ENCODE data around the gene DOCK3. TPM values are rescaled to one million over a fixed set of nuclear protein-coding genes. Genes with fewer than 3 reads are reported as not detected.
"Not testable (repeated sequence)": the region's sequence is repeated elsewhere in the genome, so short reads cannot be mapped to it uniquely, and the experiment has no call there.

The DOCK3 gene
- total and polyA plus RNA-seq, 3 donors from 2014 or later: 8.4 to 11.7 (median 11.2) TPM

GRCh38 chr3:50792568-50792967 lies 117.8 kb downstream of the DOCK3 start:
- H3K27me3 ChIP-seq: no peaks in the 10 kb centered on the region
- intact Hi-C loops (cut with DNase I; ENCODE audit: low total_unique reads): no loop called here
- TF ChIP-seq POLR2A (IDR thresholded peaks at IDR 0.05) (no peak), CTCF (IDR thresholded peaks at IDR 0.05) (no peak)
- H3K4me3 ChIP-seq: no peak overlapping the region
- H3K36me3 ChIP-seq (ENCODE audit: low read depth, missing control alignments): no peaks in the 10 kb centered on the region
- H3K27ac ChIP-seq: no peak overlapping the region
- WGBS, 2 donors: 78 to 89% methylated on average over 4 of the region's 4 CpGs
- no peaks in the 10 kb centered on the region for H3K9me3 ChIP-seq
- DNase-seq: no peak
- no peaks in the 10 kb centered on the region for H3K4me1 ChIP-seq

- H3K27ac ChIP-seq; H3K27me3 ChIP-seq; H3K4me1 ChIP-seq; H3K4me3 ChIP-seq; intact Hi-C loops (cut with DNase I; ENCODE audit: low total_unique reads); DNase-seq; H3K36me3 ChIP-seq (ENCODE audit: low read depth, missing control alignments); H3K9me3 ChIP-seq: not testable (repeated sequence)
- 85 to 100% methylated on average over 2 to 18 of the region's 27 CpGs for WGBS, 2 donors
Measured at GRCh38 chr3:50803805-50804204, 129.1 kb downstream of the DOCK3 start.

- intact Hi-C loops (cut with DNase I; ENCODE audit: low total_unique reads); DNase-seq; H3K4me3 ChIP-seq; H3K9me3 ChIP-seq; H3K27ac ChIP-seq; H3K4me1 ChIP-seq; H3K27me3 ChIP-seq; H3K36me3 ChIP-seq (ENCODE audit: low read depth, missing control alignments): not testable (repeated sequence)
- WGBS, 2 donors: 96 to 97% methylated on average over 18 to 20 of the region's 20 CpGs
Measured at GRCh38 chr3:50804376-50804775, 129.6 kb downstream of the DOCK3 start.

- Histone ChIP-seq H3K4me3 (no peak overlapping the region), H3K27me3 (no peaks in the 10 kb centered on the region), H3K36me3 (ENCODE audit: low read depth, missing control alignments) (no peaks in the 10 kb centered on the region), H3K27ac (no peak overlapping the region), H3K4me1 (no peaks in the 10 kb centered on the region), H3K9me3 (no peaks in the 10 kb centered on the region)
- whole genome bisulfite sequencing, 2 donors: 76 to 87% methylated on average over 3 of the region's 3 CpGs
- intact Hi-C loops (cut with DNase I; ENCODE audit: low total_unique reads): no loop called here
- DNase-seq: no peak
- no peak for TF ChIP-seq POLR2A (IDR thresholded peaks at IDR 0.05)
- no peak for TF ChIP-seq CTCF (IDR thresholded peaks at IDR 0.05)
Measured at GRCh38 chr3:50805321-50805720, 130.6 kb downstream of the DOCK3 start.

- no peaks in the 10 kb centered on the region for H3K27me3 ChIP-seq
- intact Hi-C loops (cut with DNase I; ENCODE audit: low total_unique reads): no loop called here
- TF ChIP-seq CTCF (IDR thresholded peaks at IDR 0.05): no peak
- TF ChIP-seq POLR2A (IDR thresholded peaks at IDR 0.05): no peak
- H3K36me3 ChIP-seq (ENCODE audit: low read depth, missing control alignments): no peaks in the 10 kb centered on the region
- DNase-seq: no peak
- H3K27ac ChIP-seq: no peak overlapping the region
- no peaks in the 10 kb centered on the region for H3K9me3 ChIP-seq
- WGBS, 2 donors: 100% methylated on average over 1 of the region's 1 CpG; no CpG with 5 or more reads in 1 of the 2 donors
- H3K4me3 ChIP-seq: no peak overlapping the region
- H3K4me1 ChIP-seq: no peaks in the 10 kb centered on the region
Measured at GRCh38 chr3:50806031-50806430, 131.3 kb downstream of the DOCK3 start.

- H3K36me3 ChIP-seq (ENCODE audit: low read depth, missing control alignments): no peaks in the 10 kb centered on the region
- H3K9me3 ChIP-seq: no peaks in the 10 kb centered on the region
- H3K4me1 ChIP-seq: no peaks in the 10 kb centered on the region
- H3K27ac ChIP-seq: no peak overlapping the region
- H3K27me3 ChIP-seq: no peaks in the 10 kb centered on the region
- 52 to 62% methylated on average over 4 of the region's 4 CpGs for WGBS, 2 donors
- intact Hi-C loops (cut with DNase I; ENCODE audit: low total_unique reads): no loop called here
- no peak overlapping the region for H3K4me3 ChIP-seq
- TF ChIP-seq POLR2A (IDR thresholded peaks at IDR 0.05) (no peak), CTCF (IDR thresholded peaks at IDR 0.05) (no peak)
- no peak for DNase-seq
Measured at GRCh38 chr3:50806806-50807205, 132.1 kb downstream of the DOCK3 start.
